Ovary (tissue), 9 donors: ENCODE results near the gene MTUS2. TPM values are rescaled to one million over a fixed set of nuclear protein-coding genes. Genes with fewer than 3 reads are reported as not detected.

ENCODE experiments used
- DNase-seq, 5 donors: peaks; one replicate each; pipeline ENCODE4 v3.0.0-alpha.2; 2019 to 2020
- H3K27ac ChIP-seq, 2 donors: fragments of 200-600 bp; one replicate each; pipeline versions ENCODE4 v1.5.1 to v1.8.0; 2019 to 2022
- H3K27me3 ChIP-seq: fragments of 200-600 bp; one replicate; pipeline ENCODE4 v1.8.0; 2022
- H3K36me3 ChIP-seq: fragments of 200-600 bp; sonication (generic); one replicate; pipeline ENCODE4 v1.5.1; 2019
- H3K4me1 ChIP-seq: one replicate; pipeline ENCODE4 v1.8.1; 2013; ENCODE audit warnings: mild to moderate bottlenecking, moderate library complexity; ENCODE audit not compliant: insufficient read depth
- H3K4me3 ChIP-seq: fragments of 200-600 bp; sonication (generic); one replicate; pipeline ENCODE4 v1.5.1; 2017
- H3K9me3 ChIP-seq, 2 donors: fragments of 200-600 bp in 1 of 2; sonication (generic) in 1 of 2; one replicate each; pipeline versions ENCODE4 v1.5.1 to v1.8.1; 2013 to 2019; ENCODE audit warnings: mild to moderate bottlenecking in 1 of 2, moderate library complexity in 1 of 2
- CTCF ChIP-seq, 3 donors: fragments of 450-650 bp in 2 of 3; fragments of 200-600 bp in 1 of 3; IDR thresholded peaks; one replicate each; pipeline versions ENCODE4 v1.5.1 to v1.8.0; 2016 to 2022; ENCODE audit warnings: antibody characterized with exemption in 3 of 3, mild to moderate bottlenecking in 1 of 3
- EP300 ChIP-seq: sonication (generic); formaldehyde crosslinking; IDR thresholded peaks from one replicate; pipeline ENCODE4 v1.6.1; 2017; ENCODE audit warnings: antibody characterized with exemption
- POLR2A ChIP-seq: fragments of 450-650 bp; IDR thresholded peaks from one replicate; pipeline ENCODE4 v1.6.1; 2017; ENCODE audit warnings: antibody characterized with exemption, mild to moderate bottlenecking, moderate library complexity
- WGBS, 3 donors: extraction: QIAGEN DNeasy Blood & Tissue Kit in 1 of 3; methylation state at CpG; one replicate each; pipeline versions ENCODE4 v1.1.5 to v1.1.7; 2013 to 2017; 5-methylcytosine and 5-hydroxymethylcytosine counted together
- intact Hi-C, 4 donors: fragments of 100-400 bp; cut with DNase I; formaldehyde crosslinking; loops; one replicate each; pipeline versions ENCODE4 v1.11.0 to v1.15.1; 2022 to 2023
- polyA plus RNA-seq, 2 donors: library from polyadenylated mRNA; stranded (reverse); fragments of 200-250 nt in 1 of 2; fragments of 350-450 nt in 1 of 2; fragmentation: Illumina TruSeq in 1 of 2; extraction: RNeasy Lipid Tissue Mini Kit (QIAGEN cat#74804) in 1 of 2; gene quantifications; one replicate each; pipeline ENCODE4 v1.2.3, GENCODE V29; 2013 to 2014
- total RNA-seq, 7 donors: library from RNA; depleted of rRNA in 2 of 7; stranded (reverse); fragments of >200 nt in 2 of 7; fragmentation: NEBNext Ultra II Directional in 3 of 7; extraction: Animal tissue kit (Norgen Biotek cat#: 25700) in 3 of 7; gene quantifications; one replicate each; pipeline versions ENCODE4 v1.1.0 to v1.2.4, GENCODE V29; 2016 to 2023
- donor health status: DM: no; HTN: no; CAD: no; lungs with moderate emphysema.
- donor health status: DM: no; HTN: no; CAD: no.
- donor health status: Bipolar disorder and iron deficiency.
- donor health status: DM: yes; HTN: yes; CAD: no.
- donor health status: DM: no; HTN: no; CAD: no.
- donor health status: DM: yes; HTN: yes; CAD: no.

The MTUS2 gene
- total and polyA plus RNA-seq, 9 donors = 1.5 to 8.7 (median 5.4) TPM

- 64 to 74% (median 69%) methylated on average over 10 of the region's 10 CpGs for WGBS, 3 donors
- H3K4me1 ChIP-seq = peaks cover 19% of the 10 kb centered on the region
- H3K27ac ChIP-seq = no peak overlapping the region
- TF ChIP-seq POLR2A (no peak), CTCF (IDR thresholded peaks at IDR 0.05) (no peak), EP300 (no peak)
- H3K36me3 ChIP-seq = no peaks in the 10 kb centered on the region
- intact Hi-C loops = no loop called here
- DNase-seq = no peak
- no peaks in the 10 kb centered on the region for H3K27me3 ChIP-seq
- no peaks in the 10 kb centered on the region for H3K9me3 ChIP-seq
- no peak overlapping the region for H3K4me3 ChIP-seq
These were observed 619.7 kb downstream of the MTUS2 start for GRCh38 chr13:29439601-29440388.

- TF ChIP-seq CTCF (IDR thresholded peaks at IDR 0.05) (no peak), POLR2A (no peak), EP300 (no peak)
- Histone ChIP-seq H3K9me3 (no peaks in the 10 kb centered on the region), H3K4me3 (no peak overlapping the region), H3K4me1 (peaks cover 8% of the 10 kb centered on the region), H3K27me3 (no peaks in the 10 kb centered on the region), H3K27ac (no peak overlapping the region), H3K36me3 (no peaks in the 10 kb centered on the region)
- WGBS, 3 donors = 79 to 91% (median 91%) methylated on average over 5 of the region's 5 CpGs
- no peak for DNase-seq
- intact Hi-C loops = no loop called here
These were observed 621.2 kb downstream of the MTUS2 start for GRCh38 chr13:29441306-29441705.

- H3K27me3 ChIP-seq = no peaks in the 10 kb centered on the region
- TF ChIP-seq EP300 (no peak), CTCF (IDR thresholded peaks at IDR 0.05) (no peak), POLR2A (no peak)
- no peaks in the 10 kb centered on the region for H3K36me3 ChIP-seq
- H3K9me3 ChIP-seq = no peaks in the 10 kb centered on the region
- H3K4me3 ChIP-seq = no peak overlapping the region
- no peak for DNase-seq
- 93% methylated on average over 3 of the region's 3 CpGs for WGBS, 3 donors
- no peaks in the 10 kb centered on the region for H3K4me1 ChIP-seq
- intact Hi-C loops = no loop called here
- no peak overlapping the region for H3K27ac ChIP-seq
These were observed 625.9 kb downstream of the MTUS2 start for GRCh38 chr13:29446016-29446415.

GRCh38 chr13:29448174-29448573, 628.0 kb downstream of the MTUS2 start:
- no peak overlapping the region for H3K27ac ChIP-seq
- DNase-seq = no peak
- H3K36me3 ChIP-seq = no peaks in the 10 kb centered on the region
- intact Hi-C loops = no loop called here
- H3K4me1 ChIP-seq = no peaks in the 10 kb centered on the region
- no peaks in the 10 kb centered on the region for H3K9me3 ChIP-seq
- no peak for TF ChIP-seq CTCF (IDR thresholded peaks at IDR 0.05)
- H3K27me3 ChIP-seq = no peaks in the 10 kb centered on the region
- WGBS, 3 donors = 92 to 100% (median 92%) methylated on average over 2 of the region's 2 CpGs
- H3K4me3 ChIP-seq = no peak overlapping the region
